Measurements from ENCODE around the gene AGO3.
A peak's percentile ranks its signal among the peaks of the same experiment; 100 is the strongest.
"Not testable (repeated sequence)": the region's sequence is repeated elsewhere in the genome, so short reads cannot be mapped to it uniquely, and the experiment has no call there.

The AGO3 gene

GRCh38 chr1:35930593-35931445 lies at the start of gene AGO3:
Gene AGO3 (plus strand): TSS chr1:35931105. CDS start chr1:35931427, 322 bp downstream.
- peak; percentile 79 for DNase-seq (ENCODE audit: low spot score)

GRCh38 chr1:35881850-35882273 lies 49.0 kb upstream of the AGO3 start:
- DNase-seq (ENCODE audit: low spot score) = no peak

- DNase-seq (ENCODE audit: low spot score) = no peak
Observed at GRCh38 chr1:35882586-35882944, 48.3 kb upstream of the AGO3 start.

GRCh38 chr1:35882945-35883634 lies 47.8 kb upstream of the AGO3 start, which contains the start of gene AGO1:
Gene AGO1 (plus strand): TSS chr1:35883209. CDS start chr1:35883422, 213 bp downstream.
- DNase-seq (ENCODE audit: low spot score) = peak; percentile 94

GRCh38 chr1:35883635-35884101 lies 47.2 kb upstream of the AGO3 start:
- peak; percentile 32 for DNase-seq (ENCODE audit: low spot score)

- no peak for DNase-seq (ENCODE audit: low spot score)
Observed at GRCh38 chr1:35884934-35885333, 46.0 kb upstream of the AGO3 start.

GRCh38 chr1:35885961-35886558 lies 44.8 kb upstream of the AGO3 start:
- DNase-seq (ENCODE audit: low spot score) = peak; percentile 22

GRCh38 chr1:35886577-35887431 lies 44.1 kb upstream of the AGO3 start:
- DNase-seq (ENCODE audit: low spot score) = no peak

- no peak for DNase-seq (ENCODE audit: low spot score)
Observed at GRCh38 chr1:35887508-35887907, 43.4 kb upstream of the AGO3 start.

- DNase-seq (ENCODE audit: low spot score) = no peak
Observed at GRCh38 chr1:35888255-35888654, 42.6 kb upstream of the AGO3 start.

- not testable (repeated sequence) for DNase-seq (ENCODE audit: low spot score)
Observed at GRCh38 chr1:35888981-35889380, 41.9 kb upstream of the AGO3 start.

- DNase-seq (ENCODE audit: low spot score) = no peak
Observed at GRCh38 chr1:35893051-35893879, 37.6 kb upstream of the AGO3 start.

GRCh38 chr1:35894183-35894582 lies 36.7 kb upstream of the AGO3 start:
- DNase-seq (ENCODE audit: low spot score) = peak; percentile 46

- no peak for DNase-seq (ENCODE audit: low spot score)
Observed at GRCh38 chr1:35894656-35895055, 36.2 kb upstream of the AGO3 start.

- DNase-seq (ENCODE audit: low spot score) = no peak
Observed at GRCh38 chr1:35899941-35900340, 31.0 kb upstream of the AGO3 start.

- no peak for DNase-seq (ENCODE audit: low spot score)
Observed at GRCh38 chr1:35901235-35901634, 29.7 kb upstream of the AGO3 start.

GRCh38 chr1:35902671-35903070 lies 28.2 kb upstream of the AGO3 start:
- no peak for DNase-seq (ENCODE audit: low spot score)

GRCh38 chr1:35914717-35915116 lies 16.2 kb upstream of the AGO3 start:
- DNase-seq (ENCODE audit: low spot score) = no peak

- no peak for DNase-seq (ENCODE audit: low spot score)
Observed at GRCh38 chr1:35915693-35916092, 15.2 kb upstream of the AGO3 start.

GRCh38 chr1:35923791-35924221 lies 7.1 kb upstream of the AGO3 start:
- no peak for DNase-seq (ENCODE audit: low spot score)

GRCh38 chr1:35924838-35925237 lies 6.1 kb upstream of the AGO3 start:
- DNase-seq (ENCODE audit: low spot score) = no peak
